OCI-LY7 (cell line): ENCODE measurements around the gene LRRC4C.

Experiments
- CTCF ChIP-seq: fragments of 200-600 bp; sonication (generic); conservative IDR thresholded peaks from 2 replicates; pipeline ENCODE4 v1.5.1; 2014; ENCODE audit warnings: mild to moderate bottlenecking, antibody characterized with exemption, low read length, moderate library complexity, mixed read lengths
- EZH2phosphoT487 ChIP-seq: fragments of 200-600 bp; sonication (generic); IDR thresholded peaks from 2 replicates; pipeline ENCODE4 v1.6.1; 2018; ENCODE audit warnings: low read depth, borderline replicate concordance, mild to moderate bottlenecking, mixed run types, antibody characterized with exemption, low read length, moderate library complexity, mixed read lengths

DNA sequence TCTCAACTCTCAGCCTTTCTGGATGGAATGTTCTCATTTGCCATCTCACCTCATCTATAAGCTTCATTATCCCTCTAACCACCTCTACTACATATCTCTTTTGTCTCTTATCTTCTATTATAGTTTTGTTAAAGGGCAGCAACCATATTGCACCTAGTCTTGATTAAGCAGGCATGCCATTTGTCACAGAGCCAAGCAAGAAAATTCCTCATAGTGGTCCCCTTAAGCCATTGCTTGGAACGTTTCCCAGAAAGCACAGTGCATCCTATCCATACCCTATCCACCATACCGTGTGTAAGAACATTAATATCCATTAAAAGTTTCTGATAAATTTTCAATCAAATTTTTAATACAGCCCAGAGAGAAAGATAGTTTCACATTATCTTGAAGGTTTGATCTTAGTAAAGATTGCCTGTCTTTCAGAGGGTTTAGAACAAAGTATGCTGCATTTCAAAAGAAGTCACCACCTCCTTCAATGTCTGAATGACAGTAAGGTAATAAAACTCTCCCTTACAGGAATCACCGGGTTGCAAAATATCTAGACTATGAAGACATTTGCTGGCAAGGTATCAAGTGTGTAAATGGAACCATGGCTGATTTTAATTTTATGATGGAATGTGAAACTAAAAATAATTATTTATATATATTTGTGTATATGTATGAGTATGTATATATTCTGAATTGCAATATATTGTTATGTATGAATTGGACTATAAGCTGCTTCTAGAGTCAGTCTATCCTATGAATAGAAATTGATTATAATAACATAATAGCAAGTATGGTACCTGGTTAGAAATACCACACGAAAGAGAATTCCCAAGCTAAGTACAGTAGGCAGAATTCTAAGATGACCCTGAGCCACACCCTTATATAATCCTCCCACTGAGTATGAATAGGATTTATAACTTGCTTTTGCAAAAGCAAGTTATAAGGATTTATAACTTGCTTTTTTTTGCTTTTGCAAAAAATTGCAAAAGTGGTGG is 1296.3 kb downstream of the LRRC4C start:
- TF ChIP-seq CTCF: no peak
- TF ChIP-seq EZH2phosphoT487: no peak
